PC-3 (cell line): ENCODE results near the gene SLC30A7.

Experiments used
- EZH2 ChIP-seq: fragments of 300-600 bp; sonication (generic); IDR thresholded peaks from one replicate; pipeline ENCODE4 v1.6.1; 2017; ENCODE audit warnings: antibody characterized with exemption, mild to moderate bottlenecking, low read length; ENCODE audit not compliant: unreplicated experiment
- EZH2phosphoT487 ChIP-seq: fragments of 300-600 bp; sonication (generic); IDR thresholded peaks from 2 replicates; pipeline ENCODE4 v1.6.1; 2018; ENCODE audit warnings: mild to moderate bottlenecking, antibody characterized with exemption, low read length, borderline replicate concordance
- TF ChIP-seq, protein P1 (sequence below): fragments of 300-600 bp; sonication (generic); conservative IDR thresholded peaks from 2 replicates; pipeline ENCODE4 v1.5.1; 2017; ENCODE audit warnings: antibody characterized with exemption, low read depth, mild to moderate bottlenecking, low read length

DNA sequence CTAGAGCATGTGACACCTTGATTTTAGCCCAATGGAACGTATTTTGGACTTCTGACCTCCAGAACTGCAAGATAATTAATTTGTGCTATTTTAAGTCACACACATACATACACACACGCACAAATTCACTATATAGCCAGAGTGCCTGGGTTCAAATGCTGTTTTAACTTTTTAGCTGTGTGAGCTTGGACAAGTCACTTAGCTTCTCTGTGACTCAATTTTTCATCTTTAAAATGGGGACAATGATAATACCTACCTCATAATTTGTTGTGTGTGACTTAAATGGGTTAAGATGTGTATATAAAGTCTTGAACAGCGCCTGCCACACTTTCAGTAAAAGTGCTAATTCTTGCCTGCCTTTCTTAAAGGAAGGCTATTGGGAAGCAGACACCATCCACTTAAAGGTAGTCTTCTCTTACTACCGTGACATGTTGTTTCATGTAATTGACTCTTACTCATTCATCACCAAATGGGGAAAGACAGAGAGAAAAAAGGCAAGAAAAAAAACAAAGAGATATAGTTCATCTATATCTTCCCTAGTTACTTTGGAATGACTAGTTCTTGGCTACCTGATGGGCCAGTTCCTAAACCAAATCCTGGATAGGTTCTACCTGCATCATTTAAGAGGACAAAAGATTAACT lies 56.3 kb downstream of the SLC30A7 start:
- TF ChIP-seq EZH2phosphoT487 (no peak), EZH2 (no peak)
- TF ChIP-seq, protein P1, sequence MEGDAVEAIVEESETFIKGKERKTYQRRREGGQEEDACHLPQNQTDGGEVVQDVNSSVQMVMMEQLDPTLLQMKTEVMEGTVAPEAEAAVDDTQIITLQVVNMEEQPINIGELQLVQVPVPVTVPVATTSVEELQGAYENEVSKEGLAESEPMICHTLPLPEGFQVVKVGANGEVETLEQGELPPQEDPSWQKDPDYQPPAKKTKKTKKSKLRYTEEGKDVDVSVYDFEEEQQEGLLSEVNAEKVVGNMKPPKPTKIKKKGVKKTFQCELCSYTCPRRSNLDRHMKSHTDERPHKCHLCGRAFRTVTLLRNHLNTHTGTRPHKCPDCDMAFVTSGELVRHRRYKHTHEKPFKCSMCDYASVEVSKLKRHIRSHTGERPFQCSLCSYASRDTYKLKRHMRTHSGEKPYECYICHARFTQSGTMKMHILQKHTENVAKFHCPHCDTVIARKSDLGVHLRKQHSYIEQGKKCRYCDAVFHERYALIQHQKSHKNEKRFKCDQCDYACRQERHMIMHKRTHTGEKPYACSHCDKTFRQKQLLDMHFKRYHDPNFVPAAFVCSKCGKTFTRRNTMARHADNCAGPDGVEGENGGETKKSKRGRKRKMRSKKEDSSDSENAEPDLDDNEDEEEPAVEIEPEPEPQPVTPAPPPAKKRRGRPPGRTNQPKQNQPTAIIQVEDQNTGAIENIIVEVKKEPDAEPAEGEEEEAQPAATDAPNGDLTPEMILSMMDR, result no peak
